Kidney (tissue), 22 donors: ENCODE results near the gene SLC25A2. TPM values are rescaled to one million over a fixed set of nuclear protein-coding genes. Genes with fewer than 3 reads are reported as not detected.
A peak's percentile ranks its signal among the peaks of the same experiment; 100 is the strongest.
"Not testable (repeated sequence)": the region's sequence is repeated elsewhere in the genome, so short reads cannot be mapped to it uniquely, and the experiment has no call there.

Experiments used
- DNase-seq, 5 donors: peaks; one replicate each; pipeline ENCODE4 v3.0.0-alpha.2; 2013 to 2020
- FAIRE-seq: peaks from 2 replicates; lab custom pipeline; 2012; peaks lifted over from hg19 to GRCh38; lab: Jason Lieb, UNC
- H3K27ac ChIP-seq, 2 donors: one replicate each; pipeline ENCODE4 v1.7.0; 2013; ENCODE audit warnings: low read depth in 2 of 2, low read length in 2 of 2, inconsistent platforms in 1 of 2
- H3K27me3 ChIP-seq: one replicate; pipeline ENCODE4 v1.7.1; 2013; ENCODE audit warnings: low read length, inconsistent platforms; ENCODE audit not compliant: control insufficient read depth, insufficient read depth
- H3K36me3 ChIP-seq, 3 donors: one replicate each; pipeline versions ENCODE4 v1.7.0 to v1.7.1; 2013; ENCODE audit warnings: low read length in 3 of 3, control low read depth in 1 of 3, inconsistent platforms in 1 of 3; ENCODE audit not compliant: insufficient read depth in 3 of 3, control insufficient read depth in 2 of 3
- H3K4me1 ChIP-seq, 3 donors: one replicate each; pipeline versions ENCODE4 v1.7.0 to v1.7.1; 2013; ENCODE audit warnings: low read length in 3 of 3, inconsistent platforms in 1 of 3, low read depth in 1 of 3; ENCODE audit not compliant: control insufficient read depth in 2 of 3, insufficient read depth in 2 of 3
- H3K4me3 ChIP-seq, 3 donors: one replicate each; pipeline versions ENCODE4 v1.7.0 to v1.8.1; 2013; ENCODE audit warnings: low read length in 3 of 3, control low read depth in 1 of 3, inconsistent platforms in 1 of 3
- H3K9ac ChIP-seq, 3 donors: one replicate each; pipeline versions ENCODE4 v1.7.0 to v1.7.1; 2013; ENCODE audit warnings: low read length in 3 of 3, control low read depth in 1 of 3, inconsistent platforms in 1 of 3
- H3K9me3 ChIP-seq, 3 donors: one replicate each; pipeline versions ENCODE4 v1.7.0 to v1.7.1; 2013; ENCODE audit warnings: low read length in 3 of 3, control low read depth in 1 of 3, inconsistent platforms in 1 of 3; ENCODE audit not compliant: control insufficient read depth in 2 of 3, insufficient read depth in 1 of 3
- CTCF ChIP-seq: IDR thresholded peaks from 3 replicates; pipeline ENCODE4 v1.5.1; 2012; ENCODE audit warnings: mild to moderate bottlenecking, moderate library complexity, borderline replicate concordance; ENCODE audit not compliant: insufficient read depth; ENCODE audit errors: extremely low read depth
- intact Hi-C: fragments of 100-400 bp; cut with DNase I; formaldehyde crosslinking; loops from one replicate; pipeline ENCODE4 v1.11.1; 2022
- long read RNA-seq, 10 donors: library from polyadenylated mRNA in 1 of 10; unstranded in 1 of 10; transcript quantifications; one replicate each; pipeline ENCODE4 v2.0.0 and lab custom pipeline, GENCODE V29; 2021 to 2026
- polyA plus RNA-seq: library from polyadenylated mRNA; stranded (reverse); fragments of 350-450 nt; fragmentation: Illumina TruSeq; extraction: RNeasy Lipid Tissue Mini Kit (QIAGEN cat#74804); gene quantifications from one replicate; pipeline ENCODE4 v1.2.3, GENCODE V29; 2014; ENCODE audit warnings: low read depth, low replicate concordance; ENCODE audit not compliant: insufficient read depth
- total RNA-seq: library from RNA; stranded (reverse); fragmentation: NEBNext Ultra II Directional; extraction: Animal tissue kit (Norgen Biotek cat#: 25700); gene quantifications from one replicate; pipeline ENCODE4 v1.2.1, GENCODE V29; 2021
- donor health status: control.
- donor health status: control.
- donor health status: control.
- donor health status: control.
- donor health status: control.
- donor health status: DM: yes; HTN: yes; CAD: no.
- donor health status: Normal renal cell carcinoma (clear cell type).

The SLC25A2 gene
- total RNA-seq (0.94 TPM), polyA plus RNA-seq (not detected)
- long read RNA-seq, donor 1: 0 reads
- long read RNA-seq, donor 2: 0 reads
- long read RNA-seq, donor 3: 0 reads
- long read RNA-seq, donor 4: 0 reads
- long read RNA-seq, donor 5: 0 reads
- long read RNA-seq, donor 6: 0 reads
- long read RNA-seq, donor 7: 0 reads
- long read RNA-seq, donor 8: 0 reads
- long read RNA-seq, donor 9: 0 reads
- long read RNA-seq, donor 10: 0 reads

- no peak for FAIRE-seq
- Histone ChIP-seq H3K27ac (no peak within 1 kb of the TSS), H3K4me3 (no peak within 1 kb of the TSS), H3K36me3 (no peaks in the 10 kb centered on the region), H3K4me1 (no peaks in the 10 kb centered on the region), H3K9ac (no peak within 1 kb of the TSS), H3K9me3 (peaks cover 0 to 75% (median 1%) of the 10 kb centered on the region in 3 donors), H3K27me3 (no peaks in the 10 kb centered on the region)
- DNase-seq: no peak
- intact Hi-C loops: no loop called here
- TF ChIP-seq CTCF: no peak
These were observed at the start of gene SLC25A2 for GRCh38 chr5:141303756-141304155. SLC25A2 (minus strand) TSS chr5:141304049; CDS start chr5:141303865, 184 bp downstream.

GRCh38 chr5:141351591-141351990, 47.7 kb upstream of the SLC25A2 start:
- Histone ChIP-seq H3K4me1 (no peaks in the 10 kb centered on the region), H3K4me3 (no peak overlapping the region), H3K27ac (no peak overlapping the region), H3K36me3 (no peaks in the 10 kb centered on the region), H3K9ac (no peak overlapping the region), H3K27me3 (no peaks in the 10 kb centered on the region), H3K9me3 (peaks cover 2 to 50% (median 20%) of the 10 kb centered on the region in 3 donors)
- intact Hi-C loops: no loop called here
- DNase-seq (no peak), FAIRE-seq (no peak)
- no peak for TF ChIP-seq CTCF

- H3K4me1 ChIP-seq: no peaks in the 10 kb centered on the region
- H3K36me3 ChIP-seq: no peaks in the 10 kb centered on the region
- no peak within 1 kb of the TSS for H3K27ac ChIP-seq
- no peak within 1 kb of the TSS for H3K9ac ChIP-seq
- TF ChIP-seq CTCF: peak; percentile 27
- intact Hi-C loops: no loop called here
- FAIRE-seq (no peak), DNase-seq (peak in 1 of 5 donors; percentile 45)
- H3K4me3 ChIP-seq: peak within 1 kb of the TSS in 2 of 3 donors; percentile 10 to 21
- H3K9me3 ChIP-seq: peaks cover 0 to 40% (median 15%) of the 10 kb centered on the region in 3 donors
- no peaks in the 10 kb centered on the region for H3K27me3 ChIP-seq
These were observed 46.2 kb upstream of the SLC25A2 start, which contains the start of gene PCDHGB1 for GRCh38 chr5:141349917-141350619. PCDHGB1 (plus strand) TSS chr5:141350099; CDS start chr5:141350261, 162 bp downstream.

- H3K4me3 ChIP-seq, H3K27ac ChIP-seq, H3K36me3 ChIP-seq, H3K9ac ChIP-seq, intact Hi-C loops, DNase-seq, FAIRE-seq, H3K4me1 ChIP-seq, H3K27me3 ChIP-seq: not testable (repeated sequence)
- peaks cover 2 to 50% (median 13%) of the 10 kb centered on the region in 3 donors for H3K9me3 ChIP-seq
These were observed 42.2 kb upstream of the SLC25A2 start for GRCh38 chr5:141346017-141346416.
